Muscle layer of duodenum (tissue), 2 donors: ENCODE data around the gene THRB.

Experiments used
- H3K27ac ChIP-seq: one replicate; pipeline ENCODE4 v1.7.0; 2013; ENCODE audit warnings: mild to moderate bottlenecking, low read length
- H3K27me3 ChIP-seq: one replicate; pipeline ENCODE4 v1.7.0; 2013; ENCODE audit warnings: low read depth, mild to moderate bottlenecking, control low read depth, low read length
- H3K36me3 ChIP-seq, 2 donors: one replicate each; pipeline ENCODE4 v1.7.0; 2013; ENCODE audit warnings: low read length in 2 of 2, control low read depth in 1 of 2, mild to moderate bottlenecking in 1 of 2; ENCODE audit not compliant: insufficient read depth in 2 of 2, control insufficient read depth in 1 of 2
- H3K4me1 ChIP-seq, 2 donors: one replicate each; pipeline ENCODE4 v1.7.0; 2013; ENCODE audit warnings: low read length in 2 of 2, mild to moderate bottlenecking in 2 of 2, control low read depth in 1 of 2, moderate library complexity in 1 of 2; ENCODE audit not compliant: insufficient read depth in 2 of 2, control insufficient read depth in 1 of 2
- H3K4me3 ChIP-seq, 2 donors: one replicate each; pipeline ENCODE4 v1.7.0; 2013; ENCODE audit warnings: low read length in 2 of 2, low read depth in 1 of 2, mild to moderate bottlenecking in 1 of 2
- H3K9me3 ChIP-seq, 2 donors: one replicate each; pipeline ENCODE4 v1.7.0; 2013; ENCODE audit warnings: low read length in 2 of 2, control low read depth in 1 of 2, mild to moderate bottlenecking in 1 of 2; ENCODE audit not compliant: control insufficient read depth in 1 of 2
- donor health status: healthy.

The THRB gene

GRCh38 chr3:24385012-24385615 is 109.5 kb downstream of the THRB start:
- no peak overlapping the region for H3K27ac ChIP-seq
- H3K4me1 ChIP-seq: peaks cover 0 to 12% of the 10 kb centered on the region in 2 donors
- no peak overlapping the region for H3K4me3 ChIP-seq
- no peaks in the 10 kb centered on the region for H3K27me3 ChIP-seq
- no peaks in the 10 kb centered on the region for H3K9me3 ChIP-seq
- no peaks in the 10 kb centered on the region for H3K36me3 ChIP-seq

- Histone ChIP-seq H3K36me3 (no peaks in the 10 kb centered on the region), H3K9me3 (no peaks in the 10 kb centered on the region), H3K27me3 (no peaks in the 10 kb centered on the region), H3K4me1 (peaks cover 0 to 7% of the 10 kb centered on the region in 2 donors), H3K27ac (no peak overlapping the region), H3K4me3 (no peak overlapping the region)
Measured at GRCh38 chr3:24382647-24383046, 112.0 kb downstream of the THRB start.

- no peaks in the 10 kb centered on the region for H3K36me3 ChIP-seq
- H3K4me3 ChIP-seq: no peak overlapping the region
- peaks cover 0 to 13% of the 10 kb centered on the region in 2 donors for H3K4me1 ChIP-seq
- no peak overlapping the region for H3K27ac ChIP-seq
- H3K9me3 ChIP-seq: no peaks in the 10 kb centered on the region
- no peaks in the 10 kb centered on the region for H3K27me3 ChIP-seq
Measured at GRCh38 chr3:24379936-24380335, 114.7 kb downstream of the THRB start.

- H3K36me3 ChIP-seq: no peaks in the 10 kb centered on the region
- no peaks in the 10 kb centered on the region for H3K27me3 ChIP-seq
- H3K4me3 ChIP-seq: no peak overlapping the region
- H3K27ac ChIP-seq: no peak overlapping the region
- peaks cover 0 to 13% of the 10 kb centered on the region in 2 donors for H3K4me1 ChIP-seq
- H3K9me3 ChIP-seq: no peaks in the 10 kb centered on the region
Measured at GRCh38 chr3:24378313-24378712, 116.3 kb downstream of the THRB start.

- Histone ChIP-seq H3K4me3 (no peak overlapping the region), H3K9me3 (no peaks in the 10 kb centered on the region), H3K27ac (no peak overlapping the region), H3K4me1 (peaks cover 0 to 13% of the 10 kb centered on the region in 2 donors), H3K36me3 (no peaks in the 10 kb centered on the region), H3K27me3 (no peaks in the 10 kb centered on the region)
Measured at GRCh38 chr3:24377218-24377993, 117.2 kb downstream of the THRB start.

GRCh38 chr3:24375947-24376384 is 118.7 kb downstream of the THRB start:
- Histone ChIP-seq H3K4me1 (peaks cover 0 to 13% of the 10 kb centered on the region in 2 donors), H3K9me3 (no peaks in the 10 kb centered on the region), H3K4me3 (no peak overlapping the region), H3K27ac (no peak overlapping the region), H3K27me3 (no peaks in the 10 kb centered on the region), H3K36me3 (no peaks in the 10 kb centered on the region)

- Histone ChIP-seq H3K36me3 (no peaks in the 10 kb centered on the region), H3K4me1 (peaks cover 0 to 9% of the 10 kb centered on the region in 2 donors), H3K27me3 (no peaks in the 10 kb centered on the region), H3K9me3 (no peaks in the 10 kb centered on the region), H3K27ac (no peak overlapping the region), H3K4me3 (no peak overlapping the region)
Measured at GRCh38 chr3:24374801-24375200, 119.8 kb downstream of the THRB start.

- Histone ChIP-seq H3K27ac (no peak overlapping the region), H3K36me3 (no peaks in the 10 kb centered on the region), H3K27me3 (no peaks in the 10 kb centered on the region), H3K4me3 (no peak overlapping the region), H3K4me1 (peaks cover 0 to 5% of the 10 kb centered on the region in 2 donors), H3K9me3 (no peaks in the 10 kb centered on the region)
Measured at GRCh38 chr3:24373198-24373959, 121.3 kb downstream of the THRB start.

- Histone ChIP-seq H3K4me1 (peaks cover under 1 to 5% of the 10 kb centered on the region in 2 donors), H3K9me3 (no peaks in the 10 kb centered on the region), H3K4me3 (no peak overlapping the region), H3K27me3 (no peaks in the 10 kb centered on the region), H3K27ac (no peak overlapping the region), H3K36me3 (no peaks in the 10 kb centered on the region)
Measured at GRCh38 chr3:24372559-24373197, 122.0 kb downstream of the THRB start.

GRCh38 chr3:24370352-24371090 is 124.1 kb downstream of the THRB start:
- Histone ChIP-seq H3K36me3 (no peaks in the 10 kb centered on the region), H3K27ac (no peak overlapping the region), H3K4me1 (peaks cover under 1 to 8% of the 10 kb centered on the region in 2 donors), H3K27me3 (no peaks in the 10 kb centered on the region), H3K4me3 (no peak overlapping the region), H3K9me3 (no peaks in the 10 kb centered on the region)
